Measurements from ENCODE around the gene FNDC1.
"Not testable (repeated sequence)": the region's sequence is repeated elsewhere in the genome, so short reads cannot be mapped to it uniquely, and the experiment has no call there.

The FNDC1 gene

DNA sequence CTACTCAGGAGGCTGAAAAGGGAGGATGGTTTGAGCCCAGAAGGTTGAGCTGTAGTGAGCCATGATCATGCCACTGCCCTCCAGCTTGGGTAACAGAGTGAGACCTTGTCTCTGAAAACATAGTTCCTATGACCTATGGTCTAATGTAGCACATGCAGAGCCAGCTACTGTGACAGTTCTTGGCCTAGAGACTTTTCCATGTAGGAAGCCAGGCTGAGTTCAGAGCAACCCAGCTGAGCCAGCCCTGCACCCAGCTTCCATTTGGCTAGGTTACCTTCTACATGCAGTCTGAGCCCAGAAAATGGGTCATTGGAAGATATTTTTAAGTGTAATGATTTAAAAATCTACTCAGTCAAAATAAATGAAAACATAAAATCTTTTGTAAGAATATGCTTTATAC is 92.8 kb downstream of the FNDC1 start:
- no peak for DNase-seq

DNA sequence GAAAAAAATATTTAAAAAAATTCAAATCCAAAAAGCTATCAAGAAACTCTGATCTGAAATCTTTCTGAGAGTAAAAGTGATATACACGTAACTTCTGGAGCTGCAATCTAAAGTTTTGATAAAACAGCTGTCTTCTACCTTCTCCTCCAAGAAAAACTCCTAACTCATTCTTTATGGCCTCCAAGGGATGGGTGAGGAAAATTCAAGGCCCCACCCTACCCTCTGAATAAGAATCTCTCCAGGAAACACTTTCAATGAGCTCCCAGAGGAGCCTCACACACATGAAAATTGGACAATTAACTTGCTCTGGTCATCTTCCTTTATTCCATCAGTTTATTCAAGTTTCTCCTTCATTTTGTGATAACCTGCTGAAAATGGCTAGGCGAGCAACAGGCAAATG is 93.4 kb downstream of the FNDC1 start:
- DNase-seq, result no peak

DNA sequence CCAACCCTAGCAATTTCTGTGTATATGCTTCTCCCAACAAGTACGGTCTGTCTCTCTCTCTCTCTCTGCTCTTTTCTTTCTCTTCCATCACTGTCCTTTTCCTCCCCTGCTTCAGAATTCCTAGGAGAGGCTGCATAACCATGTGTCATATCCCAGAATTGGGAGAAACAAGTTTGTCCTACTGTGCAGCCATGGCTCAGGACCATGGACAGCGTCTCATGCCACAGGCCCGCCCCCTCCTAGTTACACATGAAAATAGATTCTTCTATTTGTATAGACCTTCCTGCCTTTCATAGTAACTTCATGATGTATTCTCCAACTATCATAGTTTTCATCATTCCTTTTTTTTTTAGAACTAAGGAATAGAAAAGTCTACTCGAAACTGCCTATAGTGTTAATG is 98.0 kb downstream of the FNDC1 start:
- DNase-seq, result no peak

DNA sequence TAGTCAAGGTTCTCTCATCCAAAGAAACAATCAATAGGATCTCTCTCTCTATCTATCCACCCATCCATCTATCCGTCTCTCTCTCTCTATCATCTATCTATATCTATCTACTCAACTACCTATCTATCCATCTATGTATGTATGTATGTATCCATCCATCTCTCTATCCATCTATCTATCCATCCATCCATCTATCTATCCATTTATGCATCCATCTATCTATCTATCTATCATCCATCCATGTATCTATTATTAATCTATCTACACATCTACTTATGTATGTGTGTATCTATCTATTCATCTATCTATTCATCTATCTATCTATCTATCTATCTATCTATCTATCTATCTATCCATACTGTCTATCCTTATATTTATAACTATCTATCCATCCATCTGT is 99.3 kb downstream of the FNDC1 start:
- DNase-seq, result no peak

DNA sequence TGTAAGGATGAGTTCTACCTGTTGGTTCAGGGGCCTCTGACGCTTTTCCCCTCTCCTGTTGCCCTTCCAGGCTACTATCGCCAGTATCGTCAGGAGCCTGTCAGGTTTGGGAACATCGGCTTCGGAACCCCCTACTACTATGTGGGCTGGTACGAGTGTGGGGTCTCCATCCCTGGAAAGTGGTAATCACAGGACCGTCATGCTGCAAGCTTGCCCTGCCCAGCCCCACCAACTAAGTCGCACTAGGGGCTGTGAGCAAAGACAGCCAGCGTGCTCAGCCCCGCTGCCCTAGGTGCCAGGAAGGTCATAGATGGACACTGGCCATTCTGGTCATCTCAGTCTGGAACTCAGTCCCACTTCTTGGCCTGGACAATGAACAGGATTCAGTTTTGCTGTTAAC is 102.1 kb downstream of the FNDC1 start:
- DNase-seq, result no peak

DNA sequence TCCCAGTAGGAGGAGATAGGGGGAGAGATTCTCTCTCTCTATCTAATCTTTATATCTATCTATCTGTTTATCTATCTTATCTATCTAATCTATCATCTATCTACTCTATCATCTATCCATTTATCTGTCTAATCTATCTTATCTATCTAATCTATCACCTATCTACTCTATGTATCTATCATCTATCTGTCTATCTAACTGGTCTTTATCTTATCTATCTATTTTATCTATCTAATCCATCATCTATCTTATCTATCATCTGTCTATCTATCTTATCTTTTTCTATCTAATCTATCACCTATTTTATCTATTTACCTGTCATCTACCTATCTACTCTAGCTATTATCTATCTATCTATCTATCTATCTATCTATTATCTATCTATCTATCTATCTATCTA is 109.4 kb downstream of the FNDC1 start:
- no peak for DNase-seq

DNA sequence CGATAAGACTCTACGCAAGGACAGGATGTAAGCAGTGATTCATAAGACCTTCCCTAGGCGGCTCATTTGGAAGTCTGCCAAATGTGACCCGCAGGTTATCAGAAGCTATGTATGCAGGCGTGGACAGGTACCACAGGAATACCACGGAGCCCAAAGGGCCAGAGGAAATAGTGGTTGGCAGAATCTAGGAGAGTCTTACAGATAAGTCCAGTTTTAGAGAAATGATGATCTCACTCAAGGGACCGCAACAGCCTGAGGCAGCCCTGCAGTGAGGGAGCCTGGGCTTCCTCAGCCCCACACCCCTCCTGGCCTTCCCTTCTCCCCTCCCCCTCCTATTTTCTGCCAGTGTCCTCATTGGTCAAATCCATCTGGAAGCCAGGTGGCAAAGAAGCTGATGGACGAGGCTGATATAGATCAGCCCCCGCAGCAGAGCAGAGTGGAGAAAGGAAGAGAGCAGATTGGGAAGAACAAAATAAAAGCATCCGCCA is 110.6 kb downstream of the FNDC1 start:
- no peak for DNase-seq

DNA sequence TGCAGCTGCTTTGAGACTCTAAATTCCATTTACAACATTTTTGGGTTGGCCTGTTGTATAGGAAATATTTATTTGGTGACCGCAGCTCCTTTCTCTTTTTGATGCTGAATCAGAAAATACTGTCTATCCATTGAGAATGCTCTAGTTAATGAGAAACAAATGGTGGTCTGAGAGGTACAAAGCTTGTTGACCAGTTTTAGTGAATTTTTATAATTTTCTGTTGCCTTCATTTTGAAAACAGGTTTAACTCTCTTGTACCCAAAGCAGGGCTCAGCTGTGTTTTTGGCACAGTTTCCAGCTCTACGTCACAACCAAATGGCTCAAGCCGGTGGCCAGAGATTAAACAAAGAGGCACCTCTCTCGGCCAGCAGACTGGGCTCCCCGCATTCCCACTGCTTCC is 113.2 kb downstream of the FNDC1 start:
- no peak for DNase-seq

DNA sequence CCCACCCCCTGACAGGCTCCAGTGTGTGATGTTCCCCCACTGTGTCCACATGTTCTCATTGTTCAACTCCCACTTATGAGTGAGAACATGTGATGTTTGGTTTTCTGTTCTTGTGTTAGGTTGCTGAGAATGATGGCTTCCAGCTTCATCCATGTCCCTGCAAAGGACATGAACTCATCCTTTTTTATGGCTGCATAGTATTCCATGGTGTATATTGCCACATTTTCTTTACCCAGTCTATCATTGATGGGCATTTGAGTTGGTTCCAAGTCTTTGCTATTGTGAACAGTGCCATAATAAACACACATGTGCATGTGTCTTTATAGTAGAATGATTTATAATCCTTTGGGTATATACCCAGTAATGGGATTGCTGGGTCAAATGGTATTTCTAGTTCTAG is 115.5 kb downstream of the FNDC1 start:
- not testable (repeated sequence) for DNase-seq

DNA sequence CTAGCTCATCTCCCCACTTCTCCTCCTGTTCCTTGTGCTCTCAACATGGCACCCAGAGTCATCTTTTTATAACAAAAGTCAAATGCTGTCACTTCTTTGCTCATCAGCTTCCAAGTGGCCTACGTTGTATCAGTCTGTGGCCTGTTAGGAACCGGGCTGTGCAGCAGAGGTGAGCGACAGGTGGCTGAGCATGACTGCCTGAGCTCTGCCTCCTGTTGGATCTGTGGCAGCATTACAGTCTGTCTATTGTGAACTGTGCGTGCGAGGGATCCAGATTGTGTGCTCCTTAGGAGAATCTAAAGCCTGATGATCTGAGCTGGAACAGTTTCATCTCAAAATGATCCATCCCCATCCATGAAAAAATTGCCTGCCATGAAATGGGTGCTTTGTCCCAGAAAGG is 129.6 kb downstream of the FNDC1 start:
- DNase-seq, result no peak

DNA sequence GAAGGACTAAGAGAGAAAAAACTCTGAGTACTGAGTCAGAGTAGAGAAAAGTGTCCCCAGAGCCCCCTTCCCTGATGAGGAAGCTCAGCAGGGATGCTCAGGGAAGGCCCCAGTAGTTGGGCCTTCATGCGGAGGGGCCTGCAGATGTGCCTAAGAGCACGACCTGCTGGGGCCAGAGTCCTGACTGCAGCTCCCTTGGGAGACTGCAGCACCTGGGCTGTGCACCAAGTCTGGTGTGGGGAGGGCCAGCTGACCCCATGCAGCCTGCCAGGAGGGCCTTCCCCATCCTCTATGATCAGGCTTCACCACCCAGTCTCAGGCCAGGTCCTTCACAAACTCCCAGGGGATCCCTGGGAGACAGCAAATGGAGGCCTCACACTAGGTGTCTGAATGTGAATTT is 130.4 kb downstream of the FNDC1 start:
- DNase-seq, result no peak

DNA sequence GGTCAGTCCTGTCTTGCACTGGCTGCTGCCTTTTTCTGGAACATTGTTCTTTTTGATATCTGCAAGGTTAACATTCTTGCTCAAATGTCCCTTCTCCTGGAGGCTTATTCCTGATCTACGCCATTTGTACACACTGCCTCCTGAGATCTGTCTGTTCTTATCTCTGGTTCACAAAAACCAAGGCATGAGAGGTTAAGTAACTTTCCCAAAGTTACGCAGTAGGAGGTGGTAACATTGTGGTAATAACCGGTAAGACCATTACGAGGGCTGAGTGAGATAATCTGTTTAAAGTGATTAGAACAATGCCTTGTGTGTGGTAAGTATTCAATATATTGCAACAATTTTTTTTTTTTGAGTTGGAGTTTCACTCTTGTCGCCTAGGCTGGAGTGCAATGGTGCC is 132.1 kb downstream of the FNDC1 start:
- no peak for DNase-seq

DNA sequence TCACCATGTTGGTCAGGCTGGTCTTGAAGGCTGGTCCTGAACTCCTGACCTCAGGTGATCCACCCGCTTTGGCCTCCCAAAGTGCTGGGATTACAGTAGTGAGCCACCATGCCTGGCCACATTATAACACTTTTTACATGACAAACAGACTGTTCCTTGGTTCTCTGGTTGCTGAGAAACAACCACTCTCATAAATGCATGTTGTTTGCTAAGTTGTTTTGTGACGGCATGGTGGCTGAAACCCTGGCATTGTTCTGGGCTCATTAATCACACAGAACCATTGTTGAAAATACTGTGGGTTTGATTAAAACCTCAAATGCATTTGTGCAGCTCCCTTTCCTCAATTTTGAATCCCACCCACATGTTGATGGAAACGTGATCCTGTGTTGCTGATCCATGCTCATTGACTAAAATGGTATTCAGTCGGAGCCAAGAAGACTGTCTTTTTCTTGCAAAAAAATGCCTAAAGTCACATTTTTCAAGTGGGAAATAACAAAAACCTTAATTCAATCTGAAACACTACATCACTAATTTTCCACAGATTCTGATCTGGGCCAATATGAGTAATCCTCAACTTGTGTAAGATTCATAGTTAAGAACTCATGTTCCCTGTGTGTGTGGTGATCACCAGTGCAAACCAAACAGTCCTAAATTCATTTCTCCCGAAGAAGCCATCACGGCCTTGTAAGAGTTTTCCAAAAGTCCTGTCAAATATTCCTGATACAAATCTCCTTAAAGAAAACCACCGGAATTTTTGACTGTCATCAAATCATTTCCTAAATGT is 132.8 kb downstream of the FNDC1 start:
- DNase-seq, result no peak

DNA sequence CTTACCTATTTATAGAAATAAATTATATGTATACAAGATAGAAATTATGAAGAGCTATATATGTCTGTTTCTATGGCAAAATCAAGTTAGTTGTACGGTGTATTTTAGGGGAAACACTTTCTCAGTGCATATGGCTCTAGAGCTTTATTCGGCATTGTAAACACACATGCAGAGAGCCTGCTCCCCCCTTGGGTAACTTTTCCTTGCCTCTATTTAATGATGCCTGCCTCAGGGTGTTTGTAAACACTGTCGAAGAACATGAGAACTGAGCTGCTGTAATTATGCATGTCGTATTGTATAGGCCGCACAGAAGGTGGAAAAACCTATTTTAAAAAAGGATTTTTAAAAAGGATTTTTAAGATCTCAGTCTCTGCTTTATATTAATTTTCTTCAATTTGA is 133.4 kb downstream of the FNDC1 start:
- DNase-seq, result no peak

DNA sequence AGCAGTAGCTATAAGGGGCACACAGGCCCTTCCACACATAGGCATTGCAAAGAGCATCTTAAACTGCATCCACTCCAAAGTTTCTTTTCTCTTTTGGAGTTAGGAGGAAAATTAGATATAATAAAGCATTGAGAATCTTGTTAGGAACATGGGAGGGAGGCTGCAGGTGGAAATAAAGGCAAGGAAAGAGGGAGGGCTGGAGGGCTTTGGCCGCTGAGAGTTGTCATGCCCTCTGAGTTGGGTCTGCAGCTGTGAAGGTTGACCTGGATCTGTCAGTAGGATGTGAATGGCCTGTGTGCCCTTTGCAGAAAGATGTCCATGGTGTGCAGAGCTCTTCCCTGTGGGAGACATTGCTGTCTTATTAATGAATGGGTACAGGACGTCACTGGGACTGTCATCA is 134.0 kb downstream of the FNDC1 start:
- no peak for DNase-seq

DNA sequence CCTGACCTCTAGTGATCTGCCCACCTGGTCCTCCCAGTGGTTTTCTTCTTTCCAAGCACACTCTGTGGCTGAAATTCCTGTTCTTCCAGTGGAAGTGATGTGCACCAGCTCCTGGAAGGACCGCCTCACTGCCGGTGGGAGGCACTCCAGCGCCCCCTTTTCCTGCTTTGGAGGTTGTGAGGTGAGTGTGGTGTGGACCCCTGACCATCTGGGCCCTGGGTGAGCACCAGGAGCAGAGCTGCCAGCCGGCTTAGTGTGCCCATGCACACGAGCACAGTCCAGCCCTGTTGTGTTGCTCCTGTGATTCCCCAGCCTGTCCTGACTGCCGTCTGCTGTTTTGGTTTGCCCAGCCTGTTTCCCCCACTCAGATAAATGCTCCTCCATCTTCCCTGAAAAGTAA is 134.6 kb downstream of the FNDC1 start:
- DNase-seq, result no peak

DNA sequence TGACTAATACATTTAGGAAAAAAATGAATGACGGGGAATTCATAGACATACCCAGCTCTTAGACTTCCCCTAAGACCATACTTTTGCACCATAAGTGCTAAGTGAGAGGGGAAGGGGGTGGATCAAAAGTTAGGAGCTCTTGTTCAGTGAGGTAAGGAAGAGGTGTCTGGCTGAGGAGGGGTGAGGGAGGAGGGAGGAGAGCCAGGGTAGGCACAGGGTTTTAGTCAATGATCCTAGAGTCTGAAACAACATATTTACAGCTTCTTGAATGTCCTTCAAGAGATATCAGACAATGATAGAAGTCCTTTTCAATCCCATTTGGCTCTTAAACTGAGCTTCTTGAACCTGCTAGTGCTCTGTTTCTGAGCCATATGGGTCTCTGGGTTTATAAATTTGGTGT is 135.4 kb downstream of the FNDC1 start:
- DNase-seq, result no peak

DNA sequence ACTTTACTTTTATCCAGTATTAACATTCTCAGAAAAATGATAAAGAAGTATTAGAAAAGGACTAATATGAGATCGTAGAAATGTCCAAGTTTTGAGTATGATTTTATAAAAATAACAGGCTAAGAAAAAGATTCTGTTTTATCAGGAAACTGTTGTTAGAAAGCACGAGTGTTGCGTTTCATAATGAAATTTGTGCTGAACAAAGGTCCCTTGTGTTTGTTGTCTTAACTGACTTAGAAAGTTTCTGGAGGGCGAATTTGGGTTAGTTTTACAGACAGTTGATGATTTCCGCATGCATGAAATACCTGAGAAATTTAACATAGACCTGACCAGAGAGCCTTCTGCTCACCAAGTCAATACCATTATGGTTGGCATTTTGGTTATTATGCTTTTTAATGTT is 136.0 kb downstream of the FNDC1 start:
- no peak for DNase-seq

DNA sequence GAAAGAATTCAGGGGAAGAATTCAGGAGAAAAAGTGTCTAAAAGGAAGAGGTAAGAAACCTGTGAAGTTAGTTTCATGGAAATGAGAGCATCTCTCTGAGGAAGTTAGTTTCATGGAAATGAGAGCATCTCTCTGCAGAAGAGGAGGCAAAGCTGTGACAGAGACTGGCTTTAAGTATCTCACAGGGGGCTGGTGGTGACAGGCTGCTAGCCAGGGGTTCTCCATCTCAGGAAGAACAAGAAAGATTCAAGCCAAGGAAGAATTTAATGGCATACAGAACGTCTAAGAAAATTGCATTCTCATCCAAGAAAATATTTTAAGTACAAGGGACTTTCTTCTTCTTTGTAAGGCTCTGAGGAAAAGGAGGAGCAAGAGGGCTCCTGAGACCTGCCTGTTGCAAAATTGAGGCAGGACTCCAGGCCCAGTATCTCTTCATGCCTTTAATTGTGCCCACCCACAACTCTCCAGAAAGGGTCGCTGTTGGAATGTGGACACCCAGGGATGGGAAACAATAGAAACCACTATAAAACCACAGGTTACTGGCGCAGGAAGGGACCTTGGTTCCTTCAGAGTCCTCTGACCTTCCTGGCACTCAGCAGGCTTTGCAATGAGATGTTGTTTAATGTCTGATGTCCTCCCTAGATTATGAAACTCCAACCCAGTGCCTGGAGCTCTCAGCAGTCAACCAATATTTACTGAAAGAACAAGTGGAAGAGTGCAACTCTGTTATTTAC is 136.8 kb downstream of the FNDC1 start:
- no peak for DNase-seq

DNA sequence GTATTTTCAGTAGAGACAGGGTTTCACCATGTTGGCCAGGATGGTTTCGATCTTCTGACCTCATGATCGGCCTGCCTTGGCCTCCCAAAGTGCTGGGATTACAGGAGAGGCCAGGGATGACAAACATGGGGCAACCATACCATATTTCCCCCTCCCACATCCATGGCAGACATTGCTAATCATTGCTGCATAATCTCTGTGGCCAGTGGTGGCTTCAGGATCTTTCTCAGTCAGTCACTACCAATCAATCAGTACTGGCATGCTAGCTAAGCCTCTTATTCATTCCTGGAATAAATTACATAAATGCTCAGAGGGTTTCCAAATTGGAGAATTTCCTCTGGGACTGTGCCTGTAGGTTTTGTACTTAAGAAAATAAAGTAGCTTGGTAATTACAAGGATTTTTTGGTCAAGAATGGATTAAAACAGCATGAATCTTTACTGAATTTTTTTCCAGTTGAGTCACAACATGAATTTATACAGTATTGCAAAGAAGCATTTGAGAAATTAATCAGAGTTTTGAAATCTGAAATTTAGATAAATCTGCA is 138.1 kb downstream of the FNDC1 start:
- DNase-seq, result no peak

DNA sequence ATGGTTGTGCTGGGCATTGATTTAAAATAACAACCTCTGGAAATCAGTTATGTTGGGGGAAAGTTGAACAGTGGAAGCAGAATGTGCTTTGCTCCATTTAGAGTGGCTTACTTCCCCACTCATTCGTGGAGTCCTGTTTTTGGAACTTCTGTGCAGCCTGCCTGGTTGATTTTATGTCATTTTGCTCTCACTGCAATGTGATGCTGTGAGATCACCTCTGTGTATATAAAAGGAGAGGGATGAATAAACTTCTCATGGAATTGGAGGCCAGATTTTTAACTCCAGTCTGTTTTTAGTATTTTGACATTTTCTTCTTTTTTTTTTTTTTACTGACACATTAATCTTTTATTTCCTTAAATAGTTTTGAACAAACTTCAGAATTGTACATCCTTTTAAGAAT is 139.0 kb downstream of the FNDC1 start:
- no peak for DNase-seq

DNA sequence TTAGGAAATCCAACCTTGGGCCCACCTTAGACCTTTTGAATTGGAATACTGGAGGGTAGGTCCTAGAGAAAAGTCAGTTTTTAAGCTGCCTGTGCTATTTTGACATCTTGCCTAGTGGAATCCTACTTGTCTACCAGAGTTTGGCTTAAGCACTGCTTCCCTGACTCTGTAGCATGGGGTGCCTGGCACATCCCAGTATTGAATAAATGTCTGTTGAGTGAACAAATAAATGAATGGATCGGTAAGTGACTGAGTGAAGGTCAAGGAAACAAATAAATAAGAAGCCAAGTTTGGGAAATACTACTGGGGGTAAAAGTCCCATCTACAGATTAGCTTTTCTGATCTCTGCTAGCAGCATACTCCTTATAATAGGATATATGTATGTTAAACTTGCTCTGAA is 140.5 kb downstream of the FNDC1 start:
- no peak for DNase-seq

DNA sequence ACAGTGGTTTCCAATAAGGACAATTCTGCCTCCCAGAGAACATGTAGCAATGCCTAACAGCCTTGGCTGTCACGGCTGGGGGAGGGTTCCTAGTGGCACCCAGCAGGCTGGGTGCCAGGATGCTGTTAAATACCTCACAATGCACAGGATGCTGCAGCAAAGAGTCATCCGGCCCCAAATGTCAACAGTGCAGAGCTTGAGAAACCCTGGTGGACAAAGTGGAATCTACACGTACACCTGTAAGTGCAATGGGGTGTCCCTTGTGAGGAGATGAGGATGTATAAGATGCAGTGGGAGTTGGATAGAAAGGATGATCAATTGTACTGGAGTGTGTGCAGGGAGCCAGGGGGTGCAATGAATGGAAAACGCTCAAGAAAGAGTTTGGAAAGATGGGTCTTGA is 142.4 kb downstream of the FNDC1 start:
- DNase-seq, result no peak

DNA sequence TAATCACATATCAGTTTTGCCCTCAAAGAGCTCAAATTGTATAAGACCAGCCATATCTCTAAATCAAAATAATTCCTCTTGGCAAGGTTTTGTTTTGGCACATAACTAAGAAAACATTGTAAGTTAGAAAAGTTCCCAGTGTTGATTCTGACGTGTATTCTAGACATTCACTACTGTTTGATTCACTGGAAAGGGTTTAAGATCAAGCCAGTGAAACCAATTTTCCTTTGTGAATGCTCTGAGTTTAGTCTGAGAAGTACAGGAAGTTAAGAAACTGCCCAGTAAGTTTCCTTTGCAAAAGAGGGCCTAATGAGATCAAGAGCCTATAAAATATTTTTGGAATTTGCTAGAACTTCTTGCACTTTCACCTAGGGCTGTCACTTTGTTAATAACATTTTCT is 143.0 kb downstream of the FNDC1 start:
- no peak for DNase-seq
